NCI-H2081 (cell line): Measurements from ENCODE around the gene STARD5.
A peak's percentile ranks its signal among the peaks of the same experiment; 100 is the strongest.

Experiments used
- DNase-seq, 2 experiments: peaks; one replicate each; lab custom pipeline; 2025; lab: John Stamatoyannopoulos, UW

The STARD5 gene

GRCh38 chr15:81311752-81312464, 12.0 kb downstream of the STARD5 start:
- DNase-seq, result no peak

- DNase-seq, result no peak
Measured at GRCh38 chr15:81310480-81310879, 13.5 kb downstream of the STARD5 start.

GRCh38 chr15:81309647-81310450, 14.1 kb downstream of the STARD5 start:
- DNase-seq, result no peak

GRCh38 chr15:81308260-81308659, 15.7 kb downstream of the STARD5 start:
- DNase-seq, result no peak

GRCh38 chr15:81304226-81304625, 19.7 kb downstream of the STARD5 start:
- no peak for DNase-seq

GRCh38 chr15:81303244-81304225, 20.4 kb downstream of the STARD5 start:
- no peak for DNase-seq

- DNase-seq, result no peak
Measured at GRCh38 chr15:81302701-81303109, 21.2 kb downstream of the STARD5 start.

GRCh38 chr15:81301815-81302399, 22.0 kb downstream of the STARD5 start:
- DNase-seq, result no peak

GRCh38 chr15:81301385-81301784, 22.6 kb downstream of the STARD5 start:
- no peak for DNase-seq

- DNase-seq, result no peak
Measured at GRCh38 chr15:81299630-81300273, 24.2 kb downstream of the STARD5 start.

GRCh38 chr15:81299156-81299555, 24.8 kb downstream of the STARD5 start:
- no peak for DNase-seq

GRCh38 chr15:81298611-81299010, 25.3 kb downstream of the STARD5 start:
- no peak for DNase-seq

- no peak for DNase-seq
Measured at GRCh38 chr15:81297603-81298575, 26.1 kb downstream of the STARD5 start.

- no peak for DNase-seq
Measured at GRCh38 chr15:81297147-81297572, 26.8 kb downstream of the STARD5 start.

GRCh38 chr15:81296673-81297072, 27.3 kb downstream of the STARD5 start:
- DNase-seq, result peak in 1 of 2 experiments; percentile 10

GRCh38 chr15:81296186-81296585, 27.8 kb downstream of the STARD5 start:
- DNase-seq, result no peak

GRCh38 chr15:81295486-81296121, 28.3 kb downstream of the STARD5 start:
- DNase-seq, result no peak

GRCh38 chr15:81294516-81294880, 29.4 kb downstream of the STARD5 start:
- no peak for DNase-seq

GRCh38 chr15:81293728-81294515, 30.0 kb downstream of the STARD5 start:
- no peak for DNase-seq
